Upper lobe of left lung (tissue), 6 donors: Measurements from ENCODE around the gene ASPHD2. TPM values are rescaled to one million over a fixed set of nuclear protein-coding genes. Genes with fewer than 3 reads are reported as not detected.

Experiments
- ATAC-seq, 2 donors: fragments of 200-7000 bp; cut with Tn5 transposase; one replicate each; pipeline ENCODE4 v1.9.1; 2022; ENCODE audit warnings: mild to moderate bottlenecking in 2 of 2, moderate library complexity in 2 of 2; ENCODE audit not compliant: low FRiP score in 2 of 2
- DNase-seq, 2 donors: peaks; one replicate each; pipeline ENCODE4 v3.0.0-alpha.2; 2019 to 2020
- H3K27ac ChIP-seq, 4 donors: fragments of 200-600 bp; sonication (generic); one replicate each; pipeline ENCODE4 v1.5.1; 2016 to 2019
- H3K27me3 ChIP-seq, 4 donors: fragments of 200-600 bp; sonication (generic); one replicate each; pipeline ENCODE4 v1.5.1; 2017 to 2019
- H3K36me3 ChIP-seq, 4 donors: fragments of 200-600 bp; sonication (generic); one replicate each; pipeline ENCODE4 v1.5.1; 2016 to 2019
- H3K4me1 ChIP-seq, 4 donors: fragments of 200-600 bp; sonication (generic); one replicate each; pipeline ENCODE4 v1.5.1; 2018 to 2019
- H3K4me3 ChIP-seq, 4 donors: fragments of 200-600 bp; sonication (generic); one replicate each; pipeline ENCODE4 v1.5.1; 2017 to 2019; ENCODE audit warnings: mild to moderate bottlenecking in 2 of 4, moderate library complexity in 1 of 4
- H3K9me3 ChIP-seq, 4 donors: fragments of 200-600 bp; sonication (generic); one replicate each; pipeline ENCODE4 v1.5.1; 2018 to 2019
- EP300 ChIP-seq, 4 donors: sonication (generic); formaldehyde crosslinking; IDR thresholded peaks; one replicate each; pipeline ENCODE4 v1.5.1; 2017; ENCODE audit warnings: antibody characterized with exemption in 4 of 4, control low read depth in 2 of 4
- POLR2A ChIP-seq, 4 donors: fragments of 450-650 bp; IDR thresholded peaks; one replicate each; pipeline ENCODE4 v1.5.1; 2016 to 2017; ENCODE audit warnings: antibody characterized with exemption in 4 of 4, mild to moderate bottlenecking in 2 of 4
- POLR2AphosphoS5 ChIP-seq, 2 donors: sonication (generic); formaldehyde crosslinking; IDR thresholded peaks; one replicate each; pipeline ENCODE4 v1.5.1; 2017; ENCODE audit warnings: antibody characterized with exemption in 2 of 2
- WGBS, 2 donors: methylation state at CpG; one replicate each; pipeline ENCODE4 v1.1.5; 2017 to 2018; 5-methylcytosine and 5-hydroxymethylcytosine counted together
- total RNA-seq, 6 donors: library from RNA; depleted of rRNA in 4 of 6; stranded (reverse); fragments of >200 nt in 4 of 6; gene quantifications; one replicate each; pipeline versions ENCODE4 v1.1.0 to v1.2.1, GENCODE V29; 2016 to 2021
- TF ChIP-seq, protein P1 (sequence below), 6 experiments: fragments of 450-650 bp in 4 of 6; fragments of 200-600 bp in 2 of 6; sonication (generic) in 2 of 6; IDR thresholded peaks; one replicate each; pipeline ENCODE4 v1.5.1; 2016 to 2019; ENCODE audit warnings: antibody characterized with exemption in 6 of 6
- donor health status: DM: no; HTN: no; CAD: no; lungs with moderate emphysema.
- donor health status: DM: no; HTN: yes; CAD: no; lungs with severe emphysema.

Gene ASPHD2
- total RNA-seq, 6 donors from 2014 or later, result 0.33 to 2.1 (median 1.1) TPM

DNA sequence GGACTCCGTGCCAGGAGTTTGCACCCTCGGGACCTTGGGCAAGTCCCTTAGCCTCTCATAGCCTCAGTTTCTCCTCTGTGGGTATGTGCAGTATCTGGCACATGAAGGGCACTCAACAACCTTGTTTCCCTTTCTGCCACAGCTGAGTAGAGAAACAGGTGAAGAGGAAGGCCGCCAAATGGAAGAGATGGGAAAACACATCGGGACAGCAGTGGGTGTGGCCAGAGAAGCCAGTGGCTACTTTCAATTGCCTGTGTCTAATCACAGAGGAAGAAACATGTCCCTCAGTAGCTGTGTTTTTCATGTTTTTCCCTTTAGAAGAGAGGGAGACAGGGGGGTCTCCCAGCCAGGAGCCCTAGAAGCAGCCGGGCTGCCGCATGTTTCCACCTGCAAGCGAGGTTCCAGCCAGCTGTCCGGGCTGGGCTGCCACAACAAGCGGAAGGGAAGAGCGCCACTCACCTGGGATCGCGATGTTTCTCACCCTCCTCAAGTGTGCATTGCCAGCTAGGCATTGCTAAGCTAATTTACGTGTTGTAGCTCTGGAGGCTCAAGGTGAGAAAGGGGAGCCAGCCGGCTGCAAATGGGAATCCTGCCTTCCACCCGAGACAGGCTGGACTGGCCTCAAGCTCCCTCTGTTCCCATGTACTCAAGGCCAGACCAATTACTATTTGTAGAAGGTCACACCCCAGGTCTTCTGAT, 16.7 kb downstream of the ASPHD2 start:
- DNase-seq, result no peak
- TF ChIP-seq POLR2A (IDR thresholded peaks at IDR 0.05), result no peak
- TF ChIP-seq POLR2AphosphoS5 (IDR thresholded peaks at IDR 0.05), result no peak
- TF ChIP-seq, protein P1, sequence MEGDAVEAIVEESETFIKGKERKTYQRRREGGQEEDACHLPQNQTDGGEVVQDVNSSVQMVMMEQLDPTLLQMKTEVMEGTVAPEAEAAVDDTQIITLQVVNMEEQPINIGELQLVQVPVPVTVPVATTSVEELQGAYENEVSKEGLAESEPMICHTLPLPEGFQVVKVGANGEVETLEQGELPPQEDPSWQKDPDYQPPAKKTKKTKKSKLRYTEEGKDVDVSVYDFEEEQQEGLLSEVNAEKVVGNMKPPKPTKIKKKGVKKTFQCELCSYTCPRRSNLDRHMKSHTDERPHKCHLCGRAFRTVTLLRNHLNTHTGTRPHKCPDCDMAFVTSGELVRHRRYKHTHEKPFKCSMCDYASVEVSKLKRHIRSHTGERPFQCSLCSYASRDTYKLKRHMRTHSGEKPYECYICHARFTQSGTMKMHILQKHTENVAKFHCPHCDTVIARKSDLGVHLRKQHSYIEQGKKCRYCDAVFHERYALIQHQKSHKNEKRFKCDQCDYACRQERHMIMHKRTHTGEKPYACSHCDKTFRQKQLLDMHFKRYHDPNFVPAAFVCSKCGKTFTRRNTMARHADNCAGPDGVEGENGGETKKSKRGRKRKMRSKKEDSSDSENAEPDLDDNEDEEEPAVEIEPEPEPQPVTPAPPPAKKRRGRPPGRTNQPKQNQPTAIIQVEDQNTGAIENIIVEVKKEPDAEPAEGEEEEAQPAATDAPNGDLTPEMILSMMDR (IDR thresholded peaks at IDR 0.05), result no peak
- TF ChIP-seq EP300 (IDR thresholded peaks at IDR 0.05), result no peak

DNA sequence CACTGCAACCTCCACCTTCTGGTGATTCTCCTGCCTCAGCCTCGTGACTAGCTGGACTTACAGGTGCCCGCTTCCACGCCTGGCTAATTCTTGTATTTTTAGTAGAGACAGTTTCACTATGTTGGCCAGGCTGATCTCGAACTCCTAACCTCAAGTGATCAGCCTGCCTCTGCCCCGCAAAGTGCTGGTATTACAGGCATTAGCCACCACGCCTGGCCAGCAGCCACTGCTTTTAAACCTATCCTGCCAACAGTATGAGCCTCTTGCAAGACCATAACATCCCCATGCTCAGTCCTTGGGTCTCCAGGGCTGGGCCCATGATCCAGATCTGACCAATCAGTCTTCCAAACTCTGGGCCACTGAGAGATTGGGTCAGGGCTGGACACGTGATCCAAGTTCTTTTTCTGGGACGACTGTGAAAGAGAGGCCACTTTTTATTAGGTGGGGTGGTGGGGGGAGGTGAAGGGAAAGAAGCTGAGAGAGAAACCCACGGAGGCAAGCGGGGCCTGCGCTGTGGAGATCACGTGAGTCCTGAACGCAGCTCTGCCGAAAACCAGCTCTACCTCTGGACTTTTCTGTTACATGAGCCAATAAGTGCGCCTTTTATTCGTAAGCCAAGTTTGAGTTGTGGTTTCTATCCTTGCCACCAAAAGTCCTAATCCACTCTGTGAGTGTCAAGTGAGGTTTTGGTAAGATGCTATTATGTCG, 17.9 kb downstream of the ASPHD2 start:
- 89 to 91% methylated on average over 17 of the region's 17 CpGs for WGBS, 2 donors
- Histone ChIP-seq H3K4me1 (no peaks in the 10 kb centered on the region), H3K4me3 (no peak overlapping the region), H3K9me3 (no peaks in the 10 kb centered on the region), H3K27ac (no peak overlapping the region), H3K36me3 (peaks cover 2 to 21% (median 13%) of the 10 kb centered on the region in 4 donors), H3K27me3 (no peaks in the 10 kb centered on the region)
- ATAC-seq (no peak), DNase-seq (no peak)
- TF ChIP-seq, protein P1 (IDR thresholded peaks at IDR 0.05), result no peak
- TF ChIP-seq EP300 (IDR thresholded peaks at IDR 0.05), result no peak
- TF ChIP-seq POLR2AphosphoS5 (IDR thresholded peaks at IDR 0.05), result no peak
- no peak for TF ChIP-seq POLR2A (IDR thresholded peaks at IDR 0.05)

More for the DNA sequence above, 16.7 kb downstream of the ASPHD2 start:
- Histone ChIP-seq H3K27me3 (no peaks in the 10 kb centered on the region), H3K4me3 (no peak overlapping the region), H3K4me1 (no peaks in the 10 kb centered on the region), H3K27ac (no peak overlapping the region), H3K9me3 (no peaks in the 10 kb centered on the region), H3K36me3 (peaks cover 0 to 11% (median 4%) of the 10 kb centered on the region in 4 donors)
- no peak for ATAC-seq
- WGBS, 2 donors, result 68 to 72% methylated on average over 13 to 15 of the region's 15 CpGs

DNA sequence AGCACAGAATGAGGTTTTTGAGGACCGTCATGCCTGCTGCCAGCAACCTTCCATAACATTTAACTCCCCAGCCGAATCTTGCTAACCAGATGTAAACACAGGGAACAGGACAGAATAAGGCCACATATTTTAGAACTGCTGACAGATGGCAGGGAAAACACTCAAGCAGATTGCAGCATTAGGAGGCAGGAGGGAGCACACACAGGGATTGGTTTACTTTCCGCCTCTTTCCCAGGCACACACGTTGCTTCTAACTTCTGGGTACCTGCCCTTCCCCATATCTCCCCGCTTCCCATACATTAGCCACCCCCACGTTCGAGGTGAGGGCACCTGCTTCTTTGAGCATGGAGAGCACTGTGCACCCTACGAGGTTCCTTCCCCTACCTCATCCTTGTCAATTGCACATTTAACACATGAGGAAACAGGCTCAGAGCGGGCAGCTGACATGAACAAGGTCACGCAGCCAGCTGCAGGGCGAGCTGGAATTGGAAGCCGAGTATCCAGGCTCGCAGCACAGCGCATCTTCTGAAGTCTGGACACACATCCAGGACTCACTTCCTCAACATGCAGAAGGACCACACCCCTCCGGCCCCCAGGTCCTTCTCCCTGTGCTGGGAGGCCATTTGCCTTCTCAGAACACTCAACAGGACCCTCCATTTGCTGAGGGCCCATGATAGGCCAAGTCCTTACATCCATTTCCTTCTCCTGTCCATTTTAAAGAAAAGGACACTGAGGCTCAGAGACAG, 18.7 kb downstream of the ASPHD2 start:
- Histone ChIP-seq H3K9me3 (no peaks in the 10 kb centered on the region), H3K36me3 (peaks cover 5 to 29% (median 20%) of the 10 kb centered on the region in 4 donors), H3K4me1 (no peaks in the 10 kb centered on the region), H3K4me3 (no peak overlapping the region), H3K27ac (no peak overlapping the region), H3K27me3 (no peaks in the 10 kb centered on the region)
- ATAC-seq (no peak), DNase-seq (no peak)
- 72 to 82% methylated on average over 15 of the region's 15 CpGs for WGBS, 2 donors
- TF ChIP-seq, protein P1 (IDR thresholded peaks at IDR 0.05), result no peak
- TF ChIP-seq POLR2AphosphoS5 (IDR thresholded peaks at IDR 0.05) (no peak), POLR2A (IDR thresholded peaks at IDR 0.05) (no peak), EP300 (IDR thresholded peaks at IDR 0.05) (no peak)

DNA sequence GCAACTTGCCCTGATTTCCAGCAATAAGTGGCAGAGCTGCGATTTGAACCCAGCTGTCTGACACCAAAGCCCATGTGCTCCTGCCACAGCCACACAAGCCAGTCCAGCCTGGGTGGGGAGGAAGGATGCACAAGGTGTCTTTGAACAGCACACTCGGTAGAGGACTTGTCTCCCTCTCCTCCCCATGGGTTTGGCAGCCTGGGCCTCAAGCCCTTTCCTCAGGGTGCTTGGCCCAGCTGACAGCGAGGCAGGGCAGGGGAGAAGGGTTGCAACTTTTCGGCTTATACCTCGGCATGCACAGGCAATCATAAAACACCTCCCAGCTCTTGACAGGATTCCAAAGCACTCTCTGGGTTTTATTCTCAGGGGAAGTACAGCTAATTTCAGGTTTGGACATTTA, 19.3 kb downstream of the ASPHD2 start:
- ATAC-seq (no peak), DNase-seq (no peak)
- Histone ChIP-seq H3K9me3 (no peaks in the 10 kb centered on the region), H3K27me3 (no peaks in the 10 kb centered on the region), H3K4me1 (no peaks in the 10 kb centered on the region), H3K36me3 (peaks cover 5 to 35% (median 26%) of the 10 kb centered on the region in 4 donors), H3K4me3 (no peak overlapping the region), H3K27ac (no peak overlapping the region)
- WGBS, 2 donors, result 61% methylated on average over 4 to 5 of the region's 5 CpGs
- no peak for TF ChIP-seq EP300 (IDR thresholded peaks at IDR 0.05)
- TF ChIP-seq POLR2AphosphoS5 (IDR thresholded peaks at IDR 0.05), result no peak
- TF ChIP-seq, protein P1 (IDR thresholded peaks at IDR 0.05), result no peak
- TF ChIP-seq POLR2A (IDR thresholded peaks at IDR 0.05), result no peak
